ENCODE results near the gene CCR5. TPM values are rescaled to one million over a fixed set of nuclear protein-coding genes. Genes with fewer than 3 reads are reported as not detected.

The CCR5 gene
- total RNA-seq, 2 donors from 2014 or later, result 0.78 TPM; not detected in 1

- Histone ChIP-seq H3K27me3 (no peaks in the 10 kb centered on the region), H3K9me3 (no peaks in the 10 kb centered on the region), H3K4me3 (no peak overlapping the region), H3K4me1 (peaks cover 13% of the 10 kb centered on the region), H3K27ac (no peak overlapping the region), H3K36me3 (replicated peaks in 1 of 2; ENCODE audit: insufficient read depth in 1 of 2, low read depth in 2 of 2) (no peaks in the 10 kb centered on the region)
- intact Hi-C loops (cut with DNase I), result no loop called here
- DNase-seq (no peak), ATAC-seq (no peak)
- WGBS, 2 donors, result 73 to 94% methylated on average over 4 of the region's 4 CpGs
- TF ChIP-seq, protein P1, sequence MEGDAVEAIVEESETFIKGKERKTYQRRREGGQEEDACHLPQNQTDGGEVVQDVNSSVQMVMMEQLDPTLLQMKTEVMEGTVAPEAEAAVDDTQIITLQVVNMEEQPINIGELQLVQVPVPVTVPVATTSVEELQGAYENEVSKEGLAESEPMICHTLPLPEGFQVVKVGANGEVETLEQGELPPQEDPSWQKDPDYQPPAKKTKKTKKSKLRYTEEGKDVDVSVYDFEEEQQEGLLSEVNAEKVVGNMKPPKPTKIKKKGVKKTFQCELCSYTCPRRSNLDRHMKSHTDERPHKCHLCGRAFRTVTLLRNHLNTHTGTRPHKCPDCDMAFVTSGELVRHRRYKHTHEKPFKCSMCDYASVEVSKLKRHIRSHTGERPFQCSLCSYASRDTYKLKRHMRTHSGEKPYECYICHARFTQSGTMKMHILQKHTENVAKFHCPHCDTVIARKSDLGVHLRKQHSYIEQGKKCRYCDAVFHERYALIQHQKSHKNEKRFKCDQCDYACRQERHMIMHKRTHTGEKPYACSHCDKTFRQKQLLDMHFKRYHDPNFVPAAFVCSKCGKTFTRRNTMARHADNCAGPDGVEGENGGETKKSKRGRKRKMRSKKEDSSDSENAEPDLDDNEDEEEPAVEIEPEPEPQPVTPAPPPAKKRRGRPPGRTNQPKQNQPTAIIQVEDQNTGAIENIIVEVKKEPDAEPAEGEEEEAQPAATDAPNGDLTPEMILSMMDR (IDR thresholded peaks at IDR 0.05), result no peak
- no peak for TF ChIP-seq POLR2A (IDR thresholded peaks at IDR 0.05)
These were observed 44.0 kb downstream of the CCR5 start for GRCh38 chr3:46414739-46415138.

- H3K27ac ChIP-seq, result no peak overlapping the region
- H3K4me3 ChIP-seq, result no peak overlapping the region
- no peaks in the 10 kb centered on the region for H3K27me3 ChIP-seq
- intact Hi-C loops (cut with DNase I), result no loop called here
- no peak for TF ChIP-seq POLR2A (IDR thresholded peaks at IDR 0.05)
- TF ChIP-seq, protein P1 (IDR thresholded peaks at IDR 0.05), result no peak
- peaks cover 13% of the 10 kb centered on the region for H3K4me1 ChIP-seq
- H3K9me3 ChIP-seq, result no peaks in the 10 kb centered on the region
- ATAC-seq, result no peak
- H3K36me3 ChIP-seq (replicated peaks in 1 of 2; ENCODE audit: insufficient read depth in 1 of 2, low read depth in 2 of 2), result no peaks in the 10 kb centered on the region
- peak in 2 of 4 donors; percentile 14 to 33 for DNase-seq
- 39 to 56% methylated on average over 10 of the region's 10 CpGs for WGBS, 2 donors
These were observed 45.5 kb downstream of the CCR5 start for GRCh38 chr3:46416125-46416810.

DNA sequence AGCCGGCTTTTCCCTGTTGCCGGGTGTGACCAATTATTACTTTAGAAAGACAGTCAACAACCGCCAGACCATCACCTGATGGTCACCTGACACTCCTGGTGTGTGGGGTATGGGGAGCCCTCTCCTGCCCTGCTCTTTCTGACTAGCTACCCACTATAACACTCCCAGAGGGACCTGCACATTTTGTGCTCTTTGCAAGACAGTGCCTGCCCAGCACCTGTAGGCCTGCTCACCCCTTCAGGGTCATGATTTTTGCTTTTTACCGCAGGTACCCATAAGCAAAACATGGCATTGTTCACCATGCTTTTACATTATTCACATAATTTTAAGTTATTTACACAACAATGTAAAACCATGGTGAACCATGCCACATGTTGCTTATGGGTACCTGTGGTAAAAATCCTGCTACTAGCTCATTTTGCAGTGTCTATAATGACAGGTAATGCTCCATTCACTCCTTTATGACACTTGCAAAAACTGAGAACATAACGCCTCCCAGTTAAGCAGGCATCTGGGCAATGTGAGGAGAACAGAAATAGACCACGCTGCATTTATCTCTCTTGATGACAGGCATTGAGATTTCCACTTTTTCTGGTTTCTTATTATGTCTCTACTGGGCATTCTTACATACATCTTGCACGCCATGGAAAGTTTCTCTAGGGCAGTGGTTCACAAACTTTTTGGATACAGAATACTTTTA lies 46.2 kb downstream of the CCR5 start:
- TF ChIP-seq, protein P1 (IDR thresholded peaks at IDR 0.05), result no peak
- no peak for TF ChIP-seq POLR2A (IDR thresholded peaks at IDR 0.05)
- intact Hi-C loops (cut with DNase I), result no loop called here
- H3K27me3 ChIP-seq, result no peaks in the 10 kb centered on the region
- H3K27ac ChIP-seq, result no peak overlapping the region
- no peak for DNase-seq
- no peaks in the 10 kb centered on the region for H3K9me3 ChIP-seq
- peaks cover 13% of the 10 kb centered on the region for H3K4me1 ChIP-seq
- no peaks in the 10 kb centered on the region for H3K36me3 ChIP-seq (replicated peaks in 1 of 2; ENCODE audit: insufficient read depth in 1 of 2, low read depth in 2 of 2)
- 80 to 91% methylated on average over 7 of the region's 7 CpGs for WGBS, 2 donors
- ATAC-seq, result no peak
- no peak overlapping the region for H3K4me3 ChIP-seq

DNA sequence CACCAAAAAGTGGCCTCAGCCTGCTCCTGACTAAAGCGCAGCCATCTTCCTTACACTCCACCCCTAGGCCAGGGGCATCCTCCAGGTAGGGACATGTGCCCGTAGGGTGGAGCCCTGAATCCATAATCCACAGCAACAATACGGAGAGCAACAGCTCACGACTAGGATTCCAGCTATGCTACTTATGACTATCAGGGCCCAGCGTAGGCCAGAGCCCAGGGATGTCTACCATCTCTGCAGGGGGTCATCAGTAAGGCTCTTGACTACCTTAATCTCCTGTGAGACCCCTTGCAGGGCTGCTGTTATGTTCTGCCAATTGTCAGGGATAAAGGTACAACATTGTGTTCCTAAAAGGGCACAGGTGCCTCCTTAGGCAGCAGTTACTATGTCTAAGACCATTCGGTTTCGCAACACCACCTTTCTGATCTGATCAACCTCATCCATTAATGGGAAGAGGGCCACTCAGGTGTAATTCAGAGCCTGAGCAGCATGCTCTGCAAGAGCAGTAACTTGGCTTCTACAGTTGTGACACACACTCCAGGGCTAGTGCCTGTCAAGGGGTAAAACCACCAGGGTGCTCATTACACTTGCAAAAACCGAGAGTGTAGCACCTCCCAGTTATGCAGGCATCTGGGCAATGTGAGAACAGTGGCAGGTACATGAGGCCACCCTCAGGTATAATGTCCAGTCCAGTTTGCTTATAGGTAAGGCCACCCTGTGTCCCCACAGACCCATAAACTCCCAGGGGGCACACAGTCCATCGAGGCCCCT lies 47.3 kb downstream of the CCR5 start:
- DNase-seq (no peak), ATAC-seq (no peak)
- H3K9me3 ChIP-seq, result no peaks in the 10 kb centered on the region
- H3K27ac ChIP-seq, result no peak overlapping the region
- TF ChIP-seq, protein P1 (IDR thresholded peaks at IDR 0.05), result no peak
- TF ChIP-seq POLR2A (IDR thresholded peaks at IDR 0.05), result no peak
- intact Hi-C loops (cut with DNase I), result no loop called here
- H3K4me1 ChIP-seq, result peaks cover 13% of the 10 kb centered on the region
- 89 to 90% methylated on average over 6 to 9 of the region's 9 CpGs for WGBS, 2 donors
- no peaks in the 10 kb centered on the region for H3K36me3 ChIP-seq (replicated peaks in 1 of 2; ENCODE audit: insufficient read depth in 1 of 2, low read depth in 2 of 2)
- no peaks in the 10 kb centered on the region for H3K27me3 ChIP-seq
- no peak overlapping the region for H3K4me3 ChIP-seq
